HG02943 (cell line): ENCODE data around the gene PATE1.

ENCODE experiments used
- ATAC-seq: cut with Tn5 transposase; IDR thresholded peaks from one replicate; pipeline ENCODE4 v1.9.1; 2021; ENCODE audit warnings: mild to moderate bottlenecking, low read depth, moderate library complexity; ENCODE audit not compliant: unreplicated experiment

Gene PATE1

GRCh38 chr11:125787827-125788226 lies 41.7 kb downstream of the PATE1 start, which contains the start of gene PATE3:
Gene PATE3, plus strand, starts transcription at chr11:125788127. Its CDS starts 25 bp downstream, at chr11:125788152.
- no peak for ATAC-seq

DNA sequence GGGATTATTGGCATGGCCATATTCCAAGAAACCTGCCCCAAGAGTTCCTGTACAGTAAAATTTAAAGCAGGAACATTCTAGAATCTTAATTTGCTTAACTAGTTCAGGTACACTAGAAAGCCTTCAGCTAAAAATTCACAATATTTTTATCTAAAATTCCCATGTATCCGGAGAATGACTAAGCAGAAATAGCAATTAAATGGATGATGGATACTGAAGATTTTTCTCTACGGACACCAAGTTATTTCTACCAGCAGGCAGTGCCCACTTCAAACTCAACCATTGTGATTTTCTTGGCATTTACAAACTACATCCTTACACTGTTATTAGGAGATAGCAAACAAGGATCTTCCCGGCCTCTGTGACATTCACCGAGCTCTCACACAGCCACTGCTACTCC lies 44.7 kb downstream of the PATE1 start:
- no peak for ATAC-seq

- ATAC-seq: no peak
Measured at GRCh38 chr11:125797641-125798040, 51.6 kb downstream of the PATE1 start.
